Measurements from ENCODE around the gene FAT2. TPM values are rescaled to one million over a fixed set of nuclear protein-coding genes. Genes with fewer than 3 reads are reported as not detected.

FAT2 gene
- total RNA-seq, 6 experiments from 2014 or later, result not detected

GRCh38 chr5:151553695-151554094 is 37.4 kb downstream of the FAT2 start:
- 54% methylated on average over 5 of the region's 5 CpGs for WGBS (ENCODE audit: insufficient coverage, low coverage, low lambda C conversion rate, missing lambda C conversion rate)
- Histone ChIP-seq H3K27ac (no peak overlapping the region), H3K27me3 (no peaks in the 10 kb centered on the region), H3K9me3 (no peaks in the 10 kb centered on the region), H3K36me3 (no peaks in the 10 kb centered on the region), H3K4me1 (no peaks in the 10 kb centered on the region), H3K4me3 (no peak overlapping the region)
- intact Hi-C loops (cut with DNase I), result no loop called here
- TF ChIP-seq CTCF (IDR thresholded peaks at IDR 0.05), result no peak
- TF ChIP-seq POLR2A (IDR thresholded peaks at IDR 0.05), result no peak
- DNase-seq, result no peak
- no peak for ATAC-seq

GRCh38 chr5:151553130-151553670 is 37.9 kb downstream of the FAT2 start:
- 68% methylated on average over 2 of the region's 10 CpGs for WGBS (ENCODE audit: insufficient coverage, low coverage, low lambda C conversion rate, missing lambda C conversion rate)
- no peaks in the 10 kb centered on the region for H3K27me3 ChIP-seq
- no peak overlapping the region for H3K27ac ChIP-seq
- no peak for DNase-seq
- no peak for ATAC-seq
- H3K4me1 ChIP-seq, result no peaks in the 10 kb centered on the region
- H3K4me3 ChIP-seq, result no peak overlapping the region
- H3K36me3 ChIP-seq, result no peaks in the 10 kb centered on the region
- no peaks in the 10 kb centered on the region for H3K9me3 ChIP-seq
- intact Hi-C loops (cut with DNase I), result no loop called here
- TF ChIP-seq POLR2A (IDR thresholded peaks at IDR 0.05), result no peak
- TF ChIP-seq CTCF (IDR thresholded peaks at IDR 0.05), result no peak

GRCh38 chr5:151551985-151552384 is 39.1 kb downstream of the FAT2 start:
- intact Hi-C loops (cut with DNase I), result no loop called here
- ATAC-seq, result no peak
- 57% methylated on average over 3 of the region's 3 CpGs for WGBS (ENCODE audit: insufficient coverage, low coverage, low lambda C conversion rate, missing lambda C conversion rate)
- Histone ChIP-seq H3K4me1 (no peaks in the 10 kb centered on the region), H3K27me3 (no peaks in the 10 kb centered on the region), H3K9me3 (no peaks in the 10 kb centered on the region), H3K27ac (no peak overlapping the region), H3K36me3 (no peaks in the 10 kb centered on the region), H3K4me3 (no peak overlapping the region)
- DNase-seq, result no peak
- TF ChIP-seq CTCF (IDR thresholded peaks at IDR 0.05), result no peak
- TF ChIP-seq POLR2A (IDR thresholded peaks at IDR 0.05), result no peak

GRCh38 chr5:151550146-151550545 is 41.0 kb downstream of the FAT2 start:
- H3K4me1 ChIP-seq, result no peaks in the 10 kb centered on the region
- no peaks in the 10 kb centered on the region for H3K27me3 ChIP-seq
- intact Hi-C loops (cut with DNase I), result no loop called here
- WGBS (ENCODE audit: insufficient coverage, low coverage, low lambda C conversion rate, missing lambda C conversion rate), result 67% methylated on average over 1 of the region's 2 CpGs
- ATAC-seq (peak; percentile 42 to 92 (median 70)), DNase-seq (peak in 1 of 3 donors; percentile 32)
- H3K27ac ChIP-seq, result no peak overlapping the region
- no peaks in the 10 kb centered on the region for H3K9me3 ChIP-seq
- no peak for TF ChIP-seq POLR2A (IDR thresholded peaks at IDR 0.05)
- TF ChIP-seq CTCF (IDR thresholded peaks at IDR 0.05), result no peak
- no peak overlapping the region for H3K4me3 ChIP-seq
- no peaks in the 10 kb centered on the region for H3K36me3 ChIP-seq

- no peaks in the 10 kb centered on the region for H3K4me1 ChIP-seq
- no peak overlapping the region for H3K27ac ChIP-seq
- H3K9me3 ChIP-seq, result no peaks in the 10 kb centered on the region
- no peak overlapping the region for H3K4me3 ChIP-seq
- intact Hi-C loops (cut with DNase I), result no loop called here
- 52% methylated on average over 2 of the region's 2 CpGs for WGBS (ENCODE audit: insufficient coverage, low coverage, low lambda C conversion rate, missing lambda C conversion rate)
- TF ChIP-seq POLR2A (IDR thresholded peaks at IDR 0.05) (no peak), CTCF (IDR thresholded peaks at IDR 0.05) (no peak)
- ATAC-seq (no peak), DNase-seq (no peak)
- no peaks in the 10 kb centered on the region for H3K27me3 ChIP-seq
- H3K36me3 ChIP-seq, result no peaks in the 10 kb centered on the region
Measured at GRCh38 chr5:151549713-151550112, 41.4 kb downstream of the FAT2 start.

Data from right lobe of liver (tissue), 6 donors.